GM06990 (cell line): ENCODE measurements around the gene CCL4.
"Not testable (repeated sequence)": the region's sequence is repeated elsewhere in the genome, so short reads cannot be mapped to it uniquely, and the experiment has no call there.

Experiments used
- DNase-seq: peaks from one replicate; pipeline ENCODE4 v3.0.0-alpha.2; 2011; ENCODE audit not compliant: insufficient read length; ENCODE audit errors: extremely low read depth
- H3K27me3 ChIP-seq: replicated peaks from 2 replicates; pipeline ENCODE4 v1.6.0; 2011; ENCODE audit warnings: low read length; ENCODE audit not compliant: control insufficient read depth, insufficient read depth
- H3K36me3 ChIP-seq: 2 replicates; pipeline ENCODE4 v1.5.1; 2011; ENCODE audit warnings: low read length; ENCODE audit not compliant: control insufficient read depth, insufficient read depth
- H3K4me3 ChIP-seq: replicated peaks from 2 replicates; pipeline ENCODE4 v1.5.1; 2011; ENCODE audit warnings: low read depth, mild to moderate bottlenecking, control low read depth, low read length
- CTCF ChIP-seq: IDR thresholded peaks from 2 replicates; pipeline ENCODE4 v1.5.1; 2011; ENCODE audit warnings: low read length, control low read depth, mild to moderate bottlenecking, inconsistent platforms; ENCODE audit not compliant: insufficient read depth, poor library complexity, severe bottlenecking

CCL4 gene

GRCh38 chr17:36112572-36112971 is 8.9 kb downstream of the CCL4 start:
- Histone ChIP-seq H3K27me3 (no peaks in the 10 kb centered on the region), H3K36me3 (no peaks in the 10 kb centered on the region), H3K4me3 (no peak overlapping the region)
- DNase-seq, result no peak
- TF ChIP-seq CTCF, result no peak

- not testable (repeated sequence) for DNase-seq, H3K27me3 ChIP-seq, H3K4me3 ChIP-seq, H3K36me3 ChIP-seq
These were observed 9.5 kb downstream of the CCL4 start for GRCh38 chr17:36113131-36113530.

- DNase-seq, H3K27me3 ChIP-seq, H3K36me3 ChIP-seq, H3K4me3 ChIP-seq: not testable (repeated sequence)
These were observed 11.5 kb downstream of the CCL4 start for GRCh38 chr17:36114971-36115648.

GRCh38 chr17:36115649-36115977 is 12.0 kb downstream of the CCL4 start:
- H3K27me3 ChIP-seq, H3K4me3 ChIP-seq, DNase-seq, H3K36me3 ChIP-seq: not testable (repeated sequence)

- peak; percentile 44 for DNase-seq
- no peak overlapping the region for H3K4me3 ChIP-seq
- H3K27me3 ChIP-seq, result no peaks in the 10 kb centered on the region
These were observed 14.1 kb downstream of the CCL4 start for GRCh38 chr17:36117505-36118382.

GRCh38 chr17:36118477-36119353 is 15.1 kb downstream of the CCL4 start:
- Histone ChIP-seq H3K27me3 (no peaks in the 10 kb centered on the region), H3K4me3 (no peak overlapping the region), H3K36me3 (no peaks in the 10 kb centered on the region)
- DNase-seq, result no peak
- no peak for TF ChIP-seq CTCF

More at GRCh38 chr17:36117505-36118382, 14.1 kb downstream of the CCL4 start:
- H3K36me3 ChIP-seq, result no peaks in the 10 kb centered on the region
- TF ChIP-seq CTCF, result no peak

- Histone ChIP-seq H3K27me3 (no peaks in the 10 kb centered on the region), H3K36me3 (no peaks in the 10 kb centered on the region), H3K4me3 (no peak overlapping the region)
- no peak for TF ChIP-seq CTCF
- DNase-seq, result no peak
These were observed 16.6 kb downstream of the CCL4 start for GRCh38 chr17:36120221-36120620.

- DNase-seq, H3K36me3 ChIP-seq, H3K4me3 ChIP-seq, H3K27me3 ChIP-seq: not testable (repeated sequence)
These were observed 17.5 kb downstream of the CCL4 start for GRCh38 chr17:36121099-36121498.
